Nasal cavity respiratory epithelium epithelial cell of viscerocranial mucosa (primary cell): Measurements from ENCODE around the gene USP6NL. TPM values are rescaled to one million over a fixed set of nuclear protein-coding genes. Genes with fewer than 3 reads are reported as not detected.

Experiments
- total RNA-seq: library from RNA; depleted of rRNA; stranded (reverse); fragments of >200 nt; gene quantifications from 2 replicates; pipeline ENCODE4 v1.2.3, GENCODE V29; 2014

The USP6NL gene
- total RNA-seq: 13.0 and 15.0 TPM in 2 replicates

DNA sequence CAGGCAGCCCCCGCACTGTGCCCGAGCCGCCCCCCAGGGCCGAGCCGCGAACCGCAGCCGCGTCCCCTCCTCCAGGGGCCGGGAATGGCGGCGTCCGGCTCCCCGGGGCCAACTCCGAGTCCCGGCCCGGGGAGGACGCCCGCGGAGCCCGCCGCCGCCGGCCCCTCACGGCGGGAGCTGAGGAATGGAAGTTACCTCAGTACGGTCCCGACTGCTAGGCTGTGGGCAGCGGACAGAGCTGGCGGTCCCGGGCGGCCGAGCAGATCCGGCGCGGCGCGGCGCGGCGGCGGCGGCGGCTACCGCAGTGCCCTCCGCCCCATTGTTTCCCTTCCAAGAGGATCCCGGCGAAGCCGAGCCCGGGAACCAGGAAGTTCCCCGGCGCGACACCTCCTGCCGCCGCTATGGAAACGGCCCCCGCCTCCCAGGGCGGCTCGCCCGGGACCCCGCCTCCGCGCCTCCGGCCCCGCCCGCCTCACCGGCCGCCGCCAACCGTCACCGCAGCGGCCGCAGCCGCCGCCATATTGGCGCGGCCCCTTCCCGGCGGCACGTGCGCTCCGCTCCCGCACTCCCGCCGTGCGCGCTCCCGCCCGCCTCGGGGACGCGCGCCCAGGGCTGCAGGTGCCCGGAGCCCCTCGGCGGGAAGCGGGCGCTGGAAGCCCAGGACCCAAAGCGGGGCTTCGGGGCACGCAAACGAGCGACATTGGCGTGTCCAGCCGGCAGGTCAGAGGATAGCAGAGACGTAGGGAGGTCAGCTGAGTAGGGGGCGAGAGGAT lies at the start of gene USP6NL:
USP6NL (minus strand) TSS at position 403 of the 773 bp plus-strand sequence. CDS start 14,016 bp downstream, outside the sequence.

Other genes with a start within 250 kb of the USP6NL start
- 10.3 and 11.9 TPM in 2 replicates for gene ECHDC3, start 130.7 kb upstream of the USP6NL start, total RNA-seq
- gene PROSER2, start 211.7 kb upstream of the USP6NL start, total RNA-seq: 24.3 and 26.6 TPM in 2 replicates